ENCODE data around the gene CEP72.

DNA sequence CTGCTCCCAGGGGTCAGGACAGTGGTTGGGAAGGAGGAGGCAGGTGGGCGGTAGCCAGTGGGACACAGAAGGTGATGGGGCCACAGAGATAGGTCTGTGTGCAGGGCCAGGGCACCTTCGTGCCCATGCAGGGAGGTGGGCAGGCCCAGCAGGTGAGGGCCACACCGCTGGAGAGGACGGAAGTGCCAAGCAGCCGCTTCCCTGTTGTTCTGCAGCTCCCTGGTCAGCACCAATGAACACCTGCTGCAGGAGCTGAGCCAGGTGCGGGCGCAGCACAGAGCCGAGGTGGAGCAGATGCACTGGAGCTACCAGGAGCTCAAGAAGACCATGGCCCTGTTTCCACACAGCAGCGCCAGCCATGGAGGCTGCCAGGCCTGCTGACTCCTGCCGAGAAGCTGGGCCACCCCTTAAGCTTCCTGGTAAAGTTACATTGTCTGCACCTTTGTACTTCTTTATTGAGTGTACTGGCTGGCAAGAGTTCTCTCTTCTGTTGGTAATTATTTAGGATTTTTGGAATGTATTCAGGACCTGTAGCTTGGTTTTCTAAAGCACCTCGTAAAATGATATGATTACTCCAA, 40.7 kb downstream of the CEP72 start:
- TF ChIP-seq, protein P1, sequence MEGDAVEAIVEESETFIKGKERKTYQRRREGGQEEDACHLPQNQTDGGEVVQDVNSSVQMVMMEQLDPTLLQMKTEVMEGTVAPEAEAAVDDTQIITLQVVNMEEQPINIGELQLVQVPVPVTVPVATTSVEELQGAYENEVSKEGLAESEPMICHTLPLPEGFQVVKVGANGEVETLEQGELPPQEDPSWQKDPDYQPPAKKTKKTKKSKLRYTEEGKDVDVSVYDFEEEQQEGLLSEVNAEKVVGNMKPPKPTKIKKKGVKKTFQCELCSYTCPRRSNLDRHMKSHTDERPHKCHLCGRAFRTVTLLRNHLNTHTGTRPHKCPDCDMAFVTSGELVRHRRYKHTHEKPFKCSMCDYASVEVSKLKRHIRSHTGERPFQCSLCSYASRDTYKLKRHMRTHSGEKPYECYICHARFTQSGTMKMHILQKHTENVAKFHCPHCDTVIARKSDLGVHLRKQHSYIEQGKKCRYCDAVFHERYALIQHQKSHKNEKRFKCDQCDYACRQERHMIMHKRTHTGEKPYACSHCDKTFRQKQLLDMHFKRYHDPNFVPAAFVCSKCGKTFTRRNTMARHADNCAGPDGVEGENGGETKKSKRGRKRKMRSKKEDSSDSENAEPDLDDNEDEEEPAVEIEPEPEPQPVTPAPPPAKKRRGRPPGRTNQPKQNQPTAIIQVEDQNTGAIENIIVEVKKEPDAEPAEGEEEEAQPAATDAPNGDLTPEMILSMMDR (IDR thresholded peaks at IDR 0.05), result no peak
- TF ChIP-seq ZFX (IDR thresholded peaks at IDR 0.05; ENCODE audit: borderline replicate concordance), result no peak

All from 22Rv1 (cell line).